ENCODE measurements around the gene KNTC1.
"Not testable (repeated sequence)": the region's sequence is repeated elsewhere in the genome, so short reads cannot be mapped to it uniquely, and the experiment has no call there.

DNA sequence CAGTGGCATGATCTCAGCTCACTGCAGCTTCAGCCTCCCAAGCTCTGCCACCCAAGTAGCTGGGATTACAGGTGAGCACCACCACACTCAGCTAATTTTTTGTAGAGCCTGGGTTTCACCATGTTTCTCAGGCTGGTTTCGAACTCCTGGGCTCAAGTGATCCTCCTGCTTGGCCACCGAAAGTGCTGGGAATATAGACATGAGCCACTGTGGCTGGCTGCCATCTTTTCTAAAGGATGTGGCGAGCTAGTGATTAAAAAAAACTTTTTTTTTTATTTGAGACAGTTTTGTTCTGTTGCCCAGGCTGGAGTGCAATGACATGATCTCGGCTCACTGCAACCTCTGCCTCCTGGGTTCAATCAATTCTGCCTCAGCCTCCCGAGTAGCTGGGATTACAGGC is 39.8 kb downstream of the KNTC1 start:
- TF ChIP-seq, protein P1, sequence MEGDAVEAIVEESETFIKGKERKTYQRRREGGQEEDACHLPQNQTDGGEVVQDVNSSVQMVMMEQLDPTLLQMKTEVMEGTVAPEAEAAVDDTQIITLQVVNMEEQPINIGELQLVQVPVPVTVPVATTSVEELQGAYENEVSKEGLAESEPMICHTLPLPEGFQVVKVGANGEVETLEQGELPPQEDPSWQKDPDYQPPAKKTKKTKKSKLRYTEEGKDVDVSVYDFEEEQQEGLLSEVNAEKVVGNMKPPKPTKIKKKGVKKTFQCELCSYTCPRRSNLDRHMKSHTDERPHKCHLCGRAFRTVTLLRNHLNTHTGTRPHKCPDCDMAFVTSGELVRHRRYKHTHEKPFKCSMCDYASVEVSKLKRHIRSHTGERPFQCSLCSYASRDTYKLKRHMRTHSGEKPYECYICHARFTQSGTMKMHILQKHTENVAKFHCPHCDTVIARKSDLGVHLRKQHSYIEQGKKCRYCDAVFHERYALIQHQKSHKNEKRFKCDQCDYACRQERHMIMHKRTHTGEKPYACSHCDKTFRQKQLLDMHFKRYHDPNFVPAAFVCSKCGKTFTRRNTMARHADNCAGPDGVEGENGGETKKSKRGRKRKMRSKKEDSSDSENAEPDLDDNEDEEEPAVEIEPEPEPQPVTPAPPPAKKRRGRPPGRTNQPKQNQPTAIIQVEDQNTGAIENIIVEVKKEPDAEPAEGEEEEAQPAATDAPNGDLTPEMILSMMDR (IDR thresholded peaks at IDR 0.05) = not testable (repeated sequence)
- not testable (repeated sequence) for TF ChIP-seq POLR2A (IDR thresholded peaks at IDR 0.05)
